HepG2 (cell line): ENCODE measurements around the gene AGRN. TPM values are rescaled to one million over a fixed set of nuclear protein-coding genes. Genes with fewer than 3 reads are reported as not detected.

Source experiments
- ATAC-seq: fragments of 200-7000 bp; cut with Tn5 transposase; 3 replicates; pipeline ENCODE4 v1.9.1; 2020; ENCODE audit warnings: mild to moderate bottlenecking, moderate library complexity
- BruUV-seq: library from RNA; stranded (reverse); fragments of 400-500 nt; replicated peaks from 2 replicates; lab custom pipeline; 2021; lab: Mats Ljungman, UMichigan
- CTCF ChIA-PET: fragments of 300-600 bp; formaldehyde crosslinking; extraction: SDS; loops from one replicate; lab custom pipeline; 2021; ENCODE audit warnings: low total read pairs, inconsistent platforms, low intra/inter-chr PET ratio; lab: Yijun Ruan, JAX
- POLR2A ChIA-PET: fragments of 350-600 bp; sonication (Branson Sonifier 250); formaldehyde crosslinking; loops from one replicate; lab custom pipeline; 2020; ENCODE audit warnings: antibody characterized with exemption, inconsistent platforms; lab: Yijun Ruan, JAX
- DNase-seq: peaks from one replicate; pipeline ENCODE4 v3.0.0-alpha.2; 2015; ENCODE audit warnings: low spot score
- FAIRE-seq: peaks from 3 replicates; lab custom pipeline; 2011; peaks lifted over from hg19 to GRCh38; lab: Jason Lieb, UNC
- H2AFZ ChIP-seq: one replicate; pipeline ENCODE4 v1.6.1; 2011; ENCODE audit warnings: low read length, inconsistent platforms
- H3K27ac ChIP-seq: fragments of 300-600 bp; 3 replicates; pipeline ENCODE4 v1.8.0; 2011; ENCODE audit warnings: mixed run types, mild to moderate bottlenecking, mixed read lengths, low read length, inconsistent platforms; ENCODE audit not compliant: insufficient read depth; ENCODE audit errors: extremely low read length
- H3K27me3 ChIP-seq, 2 experiments: fragments of 200-600 bp in 1 of 2; 2 replicates in 1 of 2; 3 replicates in 1 of 2; pipeline versions ENCODE4 v1.6.0 to v1.8.0; 2011; ENCODE audit warnings: low read length in 2 of 2, mild to moderate bottlenecking in 2 of 2, moderate library complexity in 2 of 2, inconsistent platforms in 1 of 2; ENCODE audit not compliant: insufficient read depth in 2 of 2, control insufficient read depth in 1 of 2
- H3K36me3 ChIP-seq, 2 experiments: fragments of 200-600 bp in 1 of 2; replicated peaks in 1 of 2; 2 replicates in 1 of 2; 3 replicates in 1 of 2; pipeline versions ENCODE4 v1.5.1 to v1.8.0; 2011; ENCODE audit warnings: low read length in 2 of 2, inconsistent platforms in 1 of 2; ENCODE audit not compliant: insufficient read depth in 2 of 2, control insufficient read depth in 1 of 2
- H3K4me1 ChIP-seq: 2 replicates; pipeline ENCODE4 v1.5.1; 2012; ENCODE audit warnings: low read length, inconsistent platforms; ENCODE audit not compliant: insufficient read depth
- H3K4me2 ChIP-seq: 2 replicates; pipeline ENCODE4 v1.6.0; 2011; ENCODE audit warnings: low read depth, low read length, inconsistent platforms
- H3K4me3 ChIP-seq, 3 experiments: fragments of 200-600 bp in 1 of 3; sonication (generic), shearing (Covaris generic) in 1 of 3; replicated peaks in 1 of 3; 2 replicates each; pipeline ENCODE4 v1.5.1; 2011 to 2016; ENCODE audit warnings: low read length in 3 of 3, inconsistent platforms in 2 of 3, low read depth in 2 of 3, mild to moderate bottlenecking in 2 of 3, control low read depth in 1 of 3, mixed read lengths in 1 of 3; ENCODE audit not compliant: insufficient read depth in 1 of 3
- H3K79me2 ChIP-seq: one replicate; pipeline ENCODE4 v1.6.1; 2011; ENCODE audit warnings: low read length, inconsistent platforms; ENCODE audit not compliant: insufficient read depth
- H3K9ac ChIP-seq: 2 replicates; pipeline ENCODE4 v1.6.0; 2011; ENCODE audit warnings: mild to moderate bottlenecking, low read depth, low read length, inconsistent platforms; ENCODE audit not compliant: insufficient read depth
- H3K9me3 ChIP-seq: 2 replicates; pipeline ENCODE4 v1.5.1; 2012; ENCODE audit warnings: mild to moderate bottlenecking, low read length
- H4K20me1 ChIP-seq: 2 replicates; pipeline ENCODE4 v1.6.0; 2011; ENCODE audit warnings: inconsistent platforms, mild to moderate bottlenecking, low read length, moderate library complexity; ENCODE audit not compliant: insufficient read depth
- FOXJ3 ChIP-seq: sonication (generic); formaldehyde crosslinking; IDR thresholded peaks from 2 replicates; pipeline ENCODE4 v1.4.0; 2020; ENCODE audit warnings: missing genetic modification reagents, mild to moderate bottlenecking, borderline replicate concordance
- PREB ChIP-seq: sonication (generic); formaldehyde crosslinking; IDR thresholded peaks from 2 replicates; pipeline ENCODE4 v1.4.0; 2020; ENCODE audit warnings: missing genetic modification reagents
- RBFOX2 ChIP-seq: fragments of 200-400 bp; formaldehyde crosslinking; IDR thresholded peaks from 2 replicates; pipeline ENCODE4 v1.6.1; 2017; ENCODE audit warnings: low read depth, mild to moderate bottlenecking, low read length
- SMARCC2 ChIP-seq: fragments of 450-650 bp; IDR thresholded peaks from 2 replicates; pipeline ENCODE4 v1.6.1; 2017; ENCODE audit warnings: antibody characterized with exemption, mild to moderate bottlenecking
- ZNF225 ChIP-seq: sonication (generic); formaldehyde crosslinking; IDR thresholded peaks from 2 replicates; pipeline ENCODE4 v1.4.0; 2020; ENCODE audit warnings: mild to moderate bottlenecking, missing genetic modification reagents
- WGBS: methylation state at CpG from one replicate; pipeline ENCODE4 v1.1.6; 2017; ENCODE audit warnings: low lambda C conversion rate; 5-methylcytosine and 5-hydroxymethylcytosine counted together
- in situ Hi-C: cut with HindIII; loops from 2 replicates; pipeline ENCODE4 v1.10.0; 2017; ENCODE audit warnings: low pct_unique_long_range_greater_than_20kb; ENCODE audit not compliant: extremely low pct_ligation_motif_present
- intact Hi-C: fragments of 100-400 bp; cut with micrococcal nuclease; formaldehyde crosslinking; loops from one replicate; pipeline ENCODE4 v1.10.0; 2022; ENCODE audit not compliant: unreplicated experiment
- polyA plus RNA-seq, 8 experiments: library from polyadenylated mRNA; depleted of rRNA in 3 of 8; stranded (reverse) in 7 of 8; unstranded in 1 of 8; fragments of >200 nt; fragmentation: Illumina TruSeq in 4 of 8; extraction: Trizol in 4 of 8; gene quantifications; 2 replicates each; pipeline versions ENCODE4 v1.2.1 to v1.2.3, GENCODE V29; 2011 to 2016; ENCODE audit warnings: low read depth in 4 of 8, missing spikeins in 1 of 8, mixed read lengths in 1 of 8; ENCODE audit not compliant: insufficient read depth in 1 of 8
- total RNA-seq, 5 experiments: library from RNA; depleted of rRNA; stranded (reverse); fragments of >200 nt; fragmentation: Illumina TruSeq; extraction: Trizol; gene quantifications; 2 replicates each; pipeline ENCODE4 v1.2.3, GENCODE V29; 2016; ENCODE audit warnings: low read depth in 1 of 5

Gene AGRN
- total and polyA plus RNA-seq, 2 of the 13 experiments (the other 11 are each of a cell fraction or from before 2014, with no cell fraction given) = 29.8 to 65.2 TPM

DNA sequence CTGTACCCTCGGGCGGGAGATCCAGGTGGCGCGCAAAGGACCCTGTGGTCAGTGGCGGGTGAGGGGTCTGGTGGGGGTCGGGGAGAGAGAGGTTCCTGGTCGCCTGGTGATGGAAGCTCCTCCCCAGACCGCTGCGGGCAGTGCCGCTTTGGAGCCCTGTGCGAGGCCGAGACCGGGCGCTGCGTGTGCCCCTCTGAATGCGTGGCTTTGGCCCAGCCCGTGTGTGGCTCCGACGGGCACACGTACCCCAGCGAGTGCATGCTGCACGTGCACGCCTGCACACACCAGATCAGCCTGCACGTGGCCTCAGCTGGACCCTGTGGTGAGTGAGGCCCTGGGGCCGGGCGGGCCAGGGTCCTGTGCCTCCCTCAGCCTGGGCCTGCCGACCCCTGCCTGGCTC, 23.5 kb downstream of the AGRN start:
- TF ChIP-seq ZNF225 (CRISPR knock-in tag) (no peak), PREB (no peak), SMARCC2 (no peak)
- TF ChIP-seq, all 625 proteins: peak for 0
- Histone ChIP-seq H2AFZ (no peak overlapping the region), H3K4me1 (peaks cover 6% of the 10 kb centered on the region), H3K9ac (no peak overlapping the region), H3K27ac (no peak overlapping the region), H3K9me3 (no peaks in the 10 kb centered on the region), H3K79me2 (peaks cover 8% of the 10 kb centered on the region), H3K36me3 (peaks cover 40 to 66% of the 10 kb centered on the region in 2 experiments; a peak in 4 of 5 replicates), H3K4me2 (no peak overlapping the region), H4K20me1 (peaks cover 5% of the 10 kb centered on the region; the same call in 1 of the 2 replicates), H3K27me3 (no peaks in the 10 kb centered on the region), H3K4me3 (no peak overlapping the region)
- in situ Hi-C loops (no loop called here), intact Hi-C loops (no loop called here)
- FAIRE-seq (no peak), DNase-seq (no peak), ATAC-seq (no peak)
- WGBS = no CpG with 5 or more reads among the region's 27 CpGs
- CTCF ChIA-PET = no interaction called here
- no TSS peak for BruUV-seq
- POLR2A ChIA-PET = no interaction called here

DNA sequence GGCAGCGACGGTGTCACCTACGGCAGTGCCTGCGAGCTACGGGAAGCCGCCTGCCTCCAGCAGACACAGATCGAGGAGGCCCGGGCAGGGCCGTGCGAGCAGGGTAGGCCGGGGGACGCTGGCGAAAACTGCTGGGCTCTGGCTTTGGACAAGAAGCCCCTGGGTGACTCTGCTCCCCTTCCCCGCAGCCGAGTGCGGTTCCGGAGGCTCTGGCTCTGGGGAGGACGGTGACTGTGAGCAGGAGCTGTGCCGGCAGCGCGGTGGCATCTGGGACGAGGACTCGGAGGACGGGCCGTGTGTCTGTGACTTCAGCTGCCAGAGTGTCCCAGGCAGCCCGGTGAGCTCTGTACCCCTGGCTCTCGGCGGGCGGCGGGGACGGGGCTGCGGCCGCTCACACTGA, 24.0 kb downstream of the AGRN start:
- H3K4me3 ChIP-seq = no peak overlapping the region
- no peaks in the 10 kb centered on the region for H4K20me1 ChIP-seq
- peaks cover 3% of the 10 kb centered on the region for H3K79me2 ChIP-seq
- POLR2A ChIA-PET = no interaction called here
- WGBS = 100% methylated on average over 11 of the region's 33 CpGs
- intact Hi-C loops (no loop called here), in situ Hi-C loops (no loop called here)
- no peaks in the 10 kb centered on the region for H3K27me3 ChIP-seq
- H3K36me3 ChIP-seq = peaks cover 39 to 61% of the 10 kb centered on the region in 2 experiments; a peak in 4 of 5 replicates
- no peaks in the 10 kb centered on the region for H3K9me3 ChIP-seq
- H3K4me1 ChIP-seq = peaks cover under 1% of the 10 kb centered on the region; the same call in 1 of the 2 replicates
- no peak overlapping the region for H3K27ac ChIP-seq
- H3K4me2 ChIP-seq = no peak overlapping the region
- H3K9ac ChIP-seq = no peak overlapping the region
- H2AFZ ChIP-seq = no peak overlapping the region
- TF ChIP-seq FOXJ3 (CRISPR knock-in tag) (no peak), RBFOX2 (peak; percentile 24; the same call in 1 of the 2 replicates)
- TF ChIP-seq, all 625 proteins: peak for 1
- DNase-seq (no peak), FAIRE-seq (no peak), ATAC-seq (no peak)
- CTCF ChIA-PET = no interaction called here
- BruUV-seq = no TSS peak
